GM18517 (cell line): ENCODE results near the gene ABLIM2.

ENCODE experiments used
- ATAC-seq: cut with Tn5 transposase; IDR thresholded peaks from one replicate; pipeline ENCODE4 v1.9.1; 2021; ENCODE audit warnings: mild to moderate bottlenecking, moderate library complexity; ENCODE audit not compliant: unreplicated experiment

ABLIM2 gene

DNA sequence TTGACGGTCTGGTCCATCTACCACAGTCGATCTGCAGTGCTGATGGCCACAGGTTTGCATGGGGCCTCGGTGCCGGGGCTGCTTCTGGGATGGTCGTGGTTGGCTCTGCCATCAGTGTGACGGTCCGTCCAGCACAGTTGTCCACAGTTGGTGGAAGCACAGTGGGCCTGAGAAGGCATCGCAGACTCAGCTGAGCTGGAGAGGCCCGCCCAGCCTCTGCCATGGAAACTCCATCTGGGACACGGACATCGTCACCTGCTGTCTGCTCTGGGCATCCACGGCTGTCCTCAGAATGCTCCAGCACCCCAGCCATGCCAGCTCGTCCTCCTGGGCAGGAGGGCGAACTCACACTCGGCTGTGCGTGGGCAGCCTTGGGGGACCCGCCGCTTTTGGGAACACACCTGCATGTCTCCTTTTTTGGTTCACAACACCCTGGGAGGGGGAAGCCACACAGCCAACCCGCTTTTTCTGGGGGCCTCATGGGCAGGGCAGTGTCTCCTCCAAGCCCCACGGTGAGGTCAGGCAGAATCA, 33.0 kb downstream of the ABLIM2 start:
- no peak for ATAC-seq

DNA sequence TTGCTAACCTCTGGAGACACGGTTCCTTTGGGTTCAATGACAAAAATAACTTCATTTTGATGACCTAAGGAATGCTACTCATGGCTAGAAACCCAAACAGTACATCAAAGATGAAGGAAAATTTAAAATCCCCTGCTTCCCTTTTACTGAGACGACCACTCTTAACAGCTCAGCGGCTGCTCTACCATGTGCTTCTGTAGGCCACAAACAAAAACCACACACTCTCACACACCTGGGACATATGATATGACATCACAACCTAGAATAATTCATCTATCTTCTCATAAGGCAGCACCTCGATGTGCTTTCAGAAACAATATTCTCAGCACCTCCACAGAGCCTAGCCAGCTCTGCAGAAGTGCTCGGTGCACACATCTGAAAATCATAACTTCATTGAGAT, 34.7 kb downstream of the ABLIM2 start:
- no peak for ATAC-seq

DNA sequence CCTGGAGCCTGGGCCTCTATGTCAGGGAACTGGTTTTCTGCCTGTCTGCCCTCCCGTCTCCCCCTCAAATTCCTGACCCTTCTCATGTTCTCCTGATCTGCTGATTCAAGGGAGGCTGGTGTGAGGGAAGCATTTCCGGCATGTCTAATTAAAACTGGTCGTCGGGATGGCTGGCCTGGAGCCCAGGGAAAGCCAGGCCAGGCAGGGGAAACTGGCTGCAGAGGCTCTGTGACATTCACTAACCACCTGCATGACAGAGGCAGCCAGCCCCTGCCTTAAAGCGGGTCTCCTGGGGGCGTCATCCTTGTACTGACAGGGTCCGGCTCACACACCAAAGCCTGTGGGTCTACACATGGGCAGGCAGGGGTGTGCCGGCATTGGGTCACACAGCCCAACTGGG, 35.2 kb downstream of the ABLIM2 start:
- ATAC-seq: no peak

DNA sequence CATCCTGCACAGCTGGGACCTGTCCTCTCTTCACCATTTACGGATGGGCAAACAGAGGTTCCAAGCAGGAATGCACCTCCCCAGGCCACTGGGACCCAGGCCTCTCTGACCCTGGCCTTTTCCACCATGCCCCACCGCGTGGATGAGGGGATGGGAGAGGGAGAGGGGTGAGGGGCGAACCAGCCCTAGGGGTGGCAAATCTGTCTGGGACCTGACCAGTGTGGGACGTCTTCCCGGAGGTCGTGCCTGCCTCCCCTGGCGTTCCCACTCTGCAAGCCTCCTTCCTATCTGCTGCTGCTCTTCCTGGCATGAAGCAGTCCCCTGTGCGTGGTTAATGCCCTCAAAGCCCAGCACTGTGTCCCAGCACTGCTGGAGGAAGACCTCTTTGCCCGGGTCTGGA, 35.9 kb downstream of the ABLIM2 start:
- ATAC-seq: no peak

DNA sequence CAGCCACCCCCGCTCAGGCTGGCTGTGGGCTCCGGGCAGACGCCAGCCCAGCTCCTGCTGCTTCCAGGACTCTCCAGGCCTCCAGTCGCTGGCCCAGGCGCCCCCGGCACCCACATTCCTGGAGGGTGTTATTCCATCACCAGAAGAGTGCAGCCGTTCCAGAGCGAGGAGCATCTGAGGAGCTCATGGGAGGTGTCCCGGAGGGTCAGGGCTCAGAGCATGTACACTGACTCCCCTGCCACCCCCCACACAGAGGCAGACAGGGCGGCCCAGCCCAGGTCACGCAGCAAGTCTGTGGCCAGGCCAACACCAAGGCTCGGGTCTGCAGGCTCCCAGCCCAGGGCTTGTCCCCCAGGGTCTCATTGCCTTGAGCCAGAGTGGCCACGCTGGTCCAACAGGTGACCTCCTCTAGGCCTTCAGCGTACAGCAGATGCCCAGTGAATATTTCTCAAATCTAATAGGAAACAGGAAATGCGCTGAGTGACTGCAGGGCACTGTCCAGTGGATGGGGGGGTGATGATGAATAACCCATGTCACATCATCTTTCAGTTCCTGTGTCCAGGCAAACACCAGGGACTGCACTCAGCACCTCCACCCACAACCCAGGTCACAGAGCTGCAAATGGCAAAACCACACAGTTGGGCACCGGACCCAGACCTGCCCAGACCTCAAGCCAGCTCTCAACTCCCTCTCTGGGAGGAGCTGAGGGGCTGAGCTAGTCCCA, 37.2 kb downstream of the ABLIM2 start:
- no peak for ATAC-seq

DNA sequence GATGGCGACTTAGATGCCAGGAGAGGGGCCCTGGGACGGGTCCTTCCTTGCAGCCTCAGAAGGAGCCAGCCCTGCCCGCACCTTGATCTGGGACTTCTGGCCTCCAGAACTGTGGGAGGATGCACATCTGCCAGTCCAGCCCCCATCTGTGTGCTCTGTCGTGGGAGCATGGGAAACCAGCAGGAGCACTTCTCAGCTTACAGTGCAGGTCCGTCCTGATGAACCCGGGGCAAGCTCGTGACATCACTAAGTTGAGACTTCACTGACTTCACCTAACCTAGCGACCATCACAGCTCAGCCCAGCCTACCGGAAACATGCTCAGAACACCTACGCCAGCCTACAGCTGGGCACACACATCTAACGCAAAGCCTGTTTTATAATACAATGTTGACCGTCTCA, 38.1 kb downstream of the ABLIM2 start:
- ATAC-seq: no peak

DNA sequence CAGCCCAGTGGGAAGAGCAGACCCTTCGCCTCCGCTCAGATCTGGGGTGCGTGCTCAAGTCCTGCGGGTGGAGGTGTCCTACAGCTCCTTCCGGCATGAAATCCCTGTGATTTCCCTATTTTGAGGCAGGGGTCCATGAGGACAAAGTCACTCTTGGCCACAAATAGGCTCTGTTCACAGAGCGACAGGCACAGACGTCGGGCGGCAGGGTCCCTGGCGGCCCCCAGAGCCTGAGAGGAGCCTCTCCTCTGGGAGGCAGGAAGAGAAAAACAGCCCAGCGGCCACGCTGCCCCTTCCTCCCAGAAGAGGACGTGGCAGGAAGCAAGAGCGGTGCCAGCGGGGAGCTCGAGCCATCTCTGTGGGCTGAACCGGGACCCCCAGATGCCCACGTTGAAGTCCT, 38.7 kb downstream of the ABLIM2 start:
- ATAC-seq: no peak

DNA sequence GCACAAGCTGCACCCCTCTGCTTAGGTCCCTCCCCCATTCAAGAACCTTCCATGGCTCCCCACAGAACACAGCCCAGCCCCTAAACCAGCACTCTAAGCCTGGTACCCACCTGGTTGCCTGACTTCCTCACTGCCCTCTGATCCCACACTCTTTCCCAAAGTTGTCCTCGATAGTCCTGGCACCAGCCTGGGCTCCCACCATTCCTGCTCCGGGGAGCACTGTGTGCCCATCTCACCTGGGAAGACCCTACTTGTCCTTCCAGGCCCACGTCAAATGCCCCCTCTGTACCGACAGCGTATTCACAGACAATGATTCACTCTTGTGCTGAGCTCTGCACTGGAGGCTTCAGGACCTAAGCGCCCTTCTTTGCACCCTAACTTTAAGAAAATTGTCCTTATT, 40.1 kb downstream of the ABLIM2 start:
- no peak for ATAC-seq

DNA sequence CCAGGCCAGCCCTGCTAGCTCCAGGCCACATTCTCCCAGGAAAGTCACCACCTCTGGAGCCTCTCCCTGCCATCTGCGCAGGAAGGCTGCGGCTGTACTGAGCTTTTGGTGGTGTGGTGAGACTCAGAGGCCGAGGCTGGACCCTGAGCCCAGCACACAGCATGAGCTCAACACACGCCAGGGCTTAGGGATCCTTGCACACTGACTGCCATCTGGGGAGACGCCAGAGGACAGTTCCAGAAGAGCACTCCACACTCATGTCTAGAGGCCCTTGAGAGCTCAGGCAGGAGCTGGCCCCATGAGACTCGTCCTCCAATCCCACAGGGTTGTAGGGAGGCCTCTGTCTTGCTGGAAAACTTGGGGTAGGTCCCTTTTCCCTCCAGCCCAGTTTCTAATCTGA, 40.6 kb downstream of the ABLIM2 start:
- no peak for ATAC-seq

DNA sequence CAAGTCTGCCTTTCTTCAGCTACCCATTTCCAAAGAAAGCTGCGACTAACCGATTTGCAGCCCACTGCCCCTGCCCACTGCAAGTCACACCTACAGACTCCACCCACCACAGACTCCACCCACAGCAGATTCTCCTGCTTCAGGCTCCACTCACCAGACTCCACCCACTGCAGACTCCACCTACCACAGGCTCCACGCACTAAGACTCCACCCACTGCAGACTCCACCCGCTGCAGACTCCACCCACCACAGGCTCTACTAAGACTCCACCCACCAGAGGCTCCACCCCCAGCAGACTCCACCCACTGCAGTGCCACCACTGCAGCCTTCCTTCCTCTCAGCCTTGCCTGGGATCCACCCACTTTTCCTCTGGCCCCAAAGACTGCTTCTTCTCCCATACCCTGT, 41.3 kb downstream of the ABLIM2 start:
- peak; percentile 53 for ATAC-seq

DNA sequence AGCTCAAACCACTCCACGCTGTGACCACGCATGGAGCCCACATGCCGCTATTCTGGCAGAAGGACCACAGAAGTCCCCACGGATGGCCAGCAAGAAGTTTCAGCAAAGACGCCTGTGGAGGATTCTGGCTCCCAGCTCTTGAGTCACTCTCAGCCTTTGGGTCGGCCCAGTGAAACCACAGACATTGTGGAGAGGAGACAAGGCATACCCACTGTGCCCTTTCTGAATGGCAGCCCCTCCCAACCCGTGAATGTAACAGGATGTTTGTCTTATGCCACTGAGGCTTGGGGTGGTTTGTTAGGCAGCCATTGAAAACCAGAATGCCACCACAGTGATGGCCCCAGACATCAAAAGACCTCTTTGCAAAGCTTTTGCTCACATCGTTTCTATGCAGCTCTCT, 42.7 kb downstream of the ABLIM2 start:
- ATAC-seq: no peak

DNA sequence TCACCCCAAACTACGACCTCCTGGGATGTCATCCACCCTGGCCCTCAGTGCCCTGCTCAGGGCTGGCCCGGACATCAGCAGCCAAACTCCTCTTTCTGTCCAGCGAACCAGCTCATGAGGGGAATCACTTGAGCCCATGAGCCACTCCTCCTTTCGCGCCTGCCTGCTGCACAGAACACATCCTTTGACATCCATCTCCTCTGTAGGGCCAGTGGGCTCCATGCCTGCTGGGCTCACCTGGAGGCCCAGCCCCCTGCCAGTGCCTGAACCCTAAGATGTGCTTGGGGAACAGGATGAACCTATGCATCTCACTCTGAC, 43.5 kb downstream of the ABLIM2 start:
- ATAC-seq: no peak

DNA sequence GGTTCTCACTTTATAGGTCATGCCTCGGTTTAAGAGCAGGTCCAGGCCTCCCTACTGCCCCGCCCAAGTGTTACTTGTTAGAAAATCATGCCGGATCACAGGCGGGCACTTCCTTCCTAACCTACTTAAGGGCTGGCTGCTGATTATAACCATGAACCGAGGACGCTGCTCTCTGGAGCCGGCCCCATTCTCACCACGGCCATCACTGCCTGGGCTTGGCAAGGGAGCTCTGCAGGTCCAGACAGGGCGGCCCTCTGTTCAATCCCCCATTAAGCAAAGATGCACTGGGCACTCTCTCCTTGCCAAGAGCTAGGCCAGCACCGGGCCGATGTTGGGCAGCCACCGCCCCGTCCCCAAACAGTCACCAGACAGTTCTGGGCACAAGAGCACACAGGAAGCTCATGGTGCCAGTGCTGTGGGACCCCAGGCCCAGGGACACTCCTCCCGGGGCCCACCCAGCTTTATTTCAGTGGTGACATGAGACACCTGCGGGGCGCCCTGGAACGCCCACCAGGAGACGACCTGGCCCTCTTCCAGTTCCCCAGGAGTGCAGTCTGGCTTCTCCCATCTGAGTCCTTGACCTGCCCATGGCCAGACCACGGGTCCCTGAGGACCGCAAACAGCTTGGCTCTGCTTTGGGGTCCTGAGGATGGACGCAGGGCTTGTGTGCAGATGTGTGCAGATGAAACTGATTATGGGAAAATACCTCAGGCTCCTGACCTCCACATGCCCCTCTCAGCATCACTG, 44.0 kb downstream of the ABLIM2 start:
- no peak for ATAC-seq

DNA sequence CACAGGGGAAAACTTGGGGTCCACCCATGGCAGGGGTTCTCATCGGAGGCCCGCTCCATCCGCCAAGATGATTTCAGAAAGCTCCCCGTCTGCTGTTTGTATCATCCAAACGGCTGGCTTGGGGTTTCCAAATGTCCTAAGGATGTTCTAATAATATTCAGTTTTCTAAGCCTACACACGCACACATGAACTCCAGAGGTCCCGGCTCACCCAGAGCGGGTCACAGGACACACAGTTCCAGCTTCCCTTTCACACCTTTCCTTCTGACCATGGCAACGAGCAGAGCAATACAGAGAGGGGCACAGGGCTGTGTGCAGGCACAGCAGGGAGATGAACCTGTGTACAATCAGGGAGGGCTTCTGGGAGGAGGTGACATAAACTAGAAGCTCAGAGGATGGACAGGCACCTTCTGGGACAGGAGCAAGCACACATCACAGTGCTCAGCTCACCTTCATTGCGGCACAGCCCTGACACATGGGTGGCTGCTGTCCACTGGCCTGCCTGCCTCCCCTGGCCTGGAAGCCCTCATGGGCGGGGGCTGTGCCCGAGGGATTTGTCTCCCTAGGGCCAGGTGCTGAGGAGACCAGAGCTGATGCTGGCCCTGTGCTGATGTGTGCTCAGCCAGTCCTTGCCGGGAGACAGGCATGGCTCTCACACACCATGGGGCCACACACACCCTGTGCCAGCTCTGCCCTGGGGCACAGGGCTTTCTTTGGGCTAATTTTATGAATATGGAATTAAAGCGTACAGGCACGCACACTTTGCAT, 44.8 kb downstream of the ABLIM2 start:
- no peak for ATAC-seq

DNA sequence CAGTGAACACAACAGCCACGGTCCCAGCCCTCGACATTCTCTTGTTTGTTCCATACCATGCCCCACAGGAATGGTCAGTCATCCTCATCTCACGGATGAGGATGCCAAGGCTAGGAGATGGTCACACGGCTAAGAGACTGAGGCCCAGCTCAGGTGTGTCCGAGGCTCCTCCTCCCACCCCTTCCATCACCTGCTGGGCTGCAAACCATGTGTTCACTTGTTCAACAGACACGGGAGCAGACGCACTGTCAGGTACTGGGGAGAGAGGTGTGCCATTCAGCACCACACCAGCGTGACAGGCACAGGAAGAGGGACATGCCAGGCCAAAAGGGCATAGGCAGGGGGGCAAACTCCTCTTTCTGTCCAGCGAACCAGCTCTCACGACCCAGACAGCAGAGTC, 45.9 kb downstream of the ABLIM2 start:
- ATAC-seq: no peak

DNA sequence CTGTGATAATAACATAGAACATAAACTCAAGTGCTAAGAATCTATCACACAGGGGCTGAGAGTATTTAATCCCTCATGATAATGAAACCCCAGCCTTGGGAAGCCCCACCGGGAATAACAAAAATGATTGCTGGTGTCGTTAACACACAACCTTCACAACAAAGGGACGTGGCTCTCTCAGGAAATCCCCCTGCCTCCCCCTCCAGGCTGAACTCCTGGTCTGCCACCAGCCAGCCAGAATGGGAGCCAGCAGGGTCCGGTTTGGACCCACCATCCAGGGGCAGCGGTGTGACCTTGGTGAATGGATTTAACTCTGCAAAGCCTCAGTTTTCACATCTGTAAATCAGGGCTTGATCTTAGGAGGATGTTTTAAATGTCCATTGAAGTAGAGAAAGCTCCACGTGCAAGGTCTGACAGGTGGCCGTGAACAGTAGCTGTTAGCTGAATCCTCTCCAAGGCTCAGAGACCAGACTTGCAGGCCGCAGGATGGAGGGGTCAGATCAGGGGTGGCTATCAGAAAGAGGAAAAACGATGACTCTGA, 46.5 kb downstream of the ABLIM2 start:
- ATAC-seq: no peak

DNA sequence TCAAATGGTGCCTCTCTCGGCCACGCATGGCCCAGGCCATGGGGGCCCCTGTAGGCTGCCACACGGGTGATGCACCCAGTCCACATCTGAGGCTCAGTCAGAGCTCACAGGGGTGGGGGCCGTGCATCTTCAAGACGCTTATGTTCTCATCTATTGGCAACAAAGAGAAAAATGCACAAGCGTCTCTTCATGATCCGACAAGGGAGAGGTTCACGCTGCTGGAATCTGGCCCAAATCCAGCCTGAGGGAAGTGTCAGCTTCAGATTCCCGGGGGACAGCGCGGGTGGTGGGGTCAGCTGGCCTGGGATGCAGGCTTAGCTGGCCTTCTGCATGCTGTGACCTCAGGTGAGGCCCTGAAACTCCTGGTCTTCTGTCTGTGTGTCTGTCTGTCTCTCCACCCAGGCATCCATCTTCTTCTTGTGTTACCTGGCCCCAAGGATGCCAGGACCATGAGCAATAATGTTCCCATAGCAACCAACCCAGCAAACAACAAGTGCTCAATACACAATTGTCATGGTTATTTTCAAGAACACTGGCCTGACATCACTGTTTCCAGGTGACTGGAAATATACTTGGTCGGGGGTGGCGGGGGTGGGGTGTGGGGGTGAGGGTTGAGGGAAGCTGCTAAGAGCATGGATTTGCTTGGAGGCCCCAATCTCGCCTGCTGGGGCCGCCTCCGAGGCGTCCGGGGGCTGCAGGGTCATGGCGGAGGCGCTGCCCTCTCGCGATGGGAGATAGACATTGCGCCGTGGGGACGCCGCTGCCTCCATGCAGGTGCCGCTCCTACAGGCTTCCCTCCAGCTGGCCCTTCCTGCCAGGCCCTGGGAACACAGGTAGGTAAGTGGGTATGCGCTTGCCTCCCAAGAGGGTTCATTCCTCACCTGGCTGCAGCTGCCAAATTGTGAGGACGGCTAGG, 48.3 kb downstream of the ABLIM2 start:
- ATAC-seq: no peak

DNA sequence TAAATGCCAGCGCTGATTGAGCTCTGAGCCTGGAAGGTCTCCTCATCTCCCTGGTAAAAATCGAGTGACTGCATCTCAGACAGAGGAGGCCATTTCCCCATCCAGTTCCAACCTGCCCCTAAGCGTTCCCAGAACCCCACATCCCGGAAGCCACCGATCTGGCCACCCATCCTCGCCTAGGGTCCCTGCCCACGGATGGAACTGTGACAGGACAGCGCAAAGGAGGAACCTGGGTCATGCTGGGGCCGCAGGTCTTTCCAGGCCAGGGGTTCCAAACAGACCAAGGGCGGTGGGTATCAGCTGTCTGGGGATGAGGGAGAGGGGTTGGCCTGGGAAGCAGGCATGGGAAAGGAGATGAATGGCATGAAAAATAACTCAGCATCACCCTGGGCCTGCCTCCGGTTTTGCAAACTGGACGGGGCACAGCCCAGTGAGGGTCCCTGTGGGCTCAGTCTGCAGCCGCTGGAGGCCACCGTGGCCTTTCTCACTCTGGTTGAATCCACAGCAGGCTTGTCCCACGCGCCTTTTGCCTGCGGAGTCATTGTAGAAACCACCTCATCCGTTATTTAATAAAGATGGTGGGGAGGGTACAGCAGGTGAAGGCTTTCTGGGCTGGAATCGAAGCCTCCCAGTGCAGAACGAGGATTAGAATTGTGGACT, 49.1 kb downstream of the ABLIM2 start:
- no peak for ATAC-seq

DNA sequence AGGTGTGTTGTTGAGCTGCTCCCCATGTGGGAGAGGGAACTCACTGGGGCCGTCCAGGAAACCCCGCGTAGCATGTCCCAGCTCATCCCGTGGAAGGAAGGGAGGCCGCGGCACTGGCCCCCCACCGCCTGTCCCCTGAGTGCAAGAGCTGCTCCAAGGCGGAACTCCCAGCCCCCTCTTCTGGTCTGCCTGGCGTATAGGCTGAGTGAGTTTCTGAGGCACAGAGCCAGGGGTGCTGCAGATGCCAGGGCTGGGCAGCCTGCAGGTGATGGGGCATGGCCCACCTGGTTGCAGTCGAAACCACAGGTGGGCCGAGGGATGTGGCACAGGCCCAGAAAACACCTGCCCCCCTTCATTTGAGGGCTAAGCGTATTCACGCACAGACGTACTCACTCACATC, 49.6 kb downstream of the ABLIM2 start:
- ATAC-seq: no peak

DNA sequence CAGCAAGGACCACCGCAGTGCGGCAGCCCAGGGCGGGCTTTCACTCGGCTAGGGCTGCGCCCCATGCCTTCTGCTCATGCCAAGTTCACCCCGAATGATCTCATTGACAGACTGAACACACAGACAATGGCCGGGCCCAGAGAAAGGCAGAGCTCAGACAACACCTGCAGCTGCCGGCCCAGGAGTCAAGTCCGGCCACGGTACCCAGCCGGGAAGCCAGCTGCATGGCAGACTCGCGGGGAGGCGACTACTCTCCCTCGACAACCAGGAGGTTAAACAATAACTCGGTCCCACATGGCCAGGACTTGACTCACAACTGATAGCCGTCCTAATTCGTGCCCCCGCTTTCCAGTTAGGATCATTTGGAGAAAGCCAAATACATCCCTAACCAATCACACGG, 50.4 kb downstream of the ABLIM2 start:
- no peak for ATAC-seq
